Activated effector memory CD4-positive, alpha-beta T cell treated with anti-CD3 and anti-CD28 coated beads, Interleukin-2, amount 50 U/mL, for 16 hours (primary cell): ENCODE data around the gene TSNAXIP1.

Experiments
- DNase-seq: peaks from one replicate; pipeline ENCODE4 v3.0.0-alpha.2; 2020

The TSNAXIP1 gene

GRCh38 chr16:67806428-67807147, at the start of gene TSNAXIP1, which contains the start of gene RANBP10:
TSNAXIP1 (plus strand) TSS chr16:67806889; CDS start chr16:67807150, 261 bp downstream.
RANBP10 (minus strand) TSS chr16:67806560; CDS start chr16:67806536, 24 bp downstream.
- peak; percentile 99 for DNase-seq

DNA sequence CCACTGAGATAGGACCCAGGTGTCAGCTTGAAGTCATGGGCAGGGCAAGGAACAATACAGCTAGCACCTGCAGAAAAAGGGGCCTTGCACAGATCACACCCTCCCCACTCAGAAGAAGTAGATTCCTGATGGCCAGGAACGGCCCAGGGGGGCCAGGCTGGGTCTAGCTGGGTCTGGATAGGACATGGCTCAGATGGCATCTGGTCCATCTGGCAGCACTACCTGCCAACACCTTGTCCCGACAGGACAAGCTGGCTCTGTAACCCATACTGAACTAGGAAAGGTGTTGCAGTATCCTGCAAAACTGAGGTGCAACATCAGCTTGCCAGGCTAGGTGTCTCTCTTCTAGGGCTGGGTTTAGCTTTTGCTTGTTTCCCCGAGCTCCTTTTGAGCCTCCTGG, 48.7 kb upstream of the TSNAXIP1 start:
- DNase-seq, result no peak

GRCh38 chr16:67758966-67759365, 47.7 kb upstream of the TSNAXIP1 start:
- no peak for DNase-seq

GRCh38 chr16:67760206-67760955, 46.3 kb upstream of the TSNAXIP1 start:
- no peak for DNase-seq

GRCh38 chr16:67760956-67761230, 45.8 kb upstream of the TSNAXIP1 start:
- DNase-seq, result no peak

DNA sequence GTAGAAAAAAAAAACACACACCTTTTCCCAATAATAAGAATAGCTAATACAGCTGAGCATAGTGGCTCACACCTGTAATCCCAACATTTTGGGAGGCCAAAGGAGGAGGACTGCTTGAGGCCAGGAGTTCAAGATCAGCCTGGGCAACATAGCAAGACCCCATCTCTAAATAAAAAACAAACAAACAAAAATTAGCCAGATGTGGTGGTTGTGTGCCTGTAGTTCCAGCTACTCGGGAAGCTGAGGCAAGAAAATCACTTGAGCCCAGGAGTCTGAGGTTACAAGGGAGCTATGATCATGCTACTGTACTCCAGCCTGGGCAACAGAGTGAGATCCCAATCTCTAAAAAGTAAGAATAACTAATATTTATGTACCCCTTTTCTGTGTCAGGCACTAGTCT, 44.8 kb upstream of the TSNAXIP1 start:
- DNase-seq, result no peak

- no peak for DNase-seq
Observed at GRCh38 chr16:67762385-67762784, 44.3 kb upstream of the TSNAXIP1 start.

DNA sequence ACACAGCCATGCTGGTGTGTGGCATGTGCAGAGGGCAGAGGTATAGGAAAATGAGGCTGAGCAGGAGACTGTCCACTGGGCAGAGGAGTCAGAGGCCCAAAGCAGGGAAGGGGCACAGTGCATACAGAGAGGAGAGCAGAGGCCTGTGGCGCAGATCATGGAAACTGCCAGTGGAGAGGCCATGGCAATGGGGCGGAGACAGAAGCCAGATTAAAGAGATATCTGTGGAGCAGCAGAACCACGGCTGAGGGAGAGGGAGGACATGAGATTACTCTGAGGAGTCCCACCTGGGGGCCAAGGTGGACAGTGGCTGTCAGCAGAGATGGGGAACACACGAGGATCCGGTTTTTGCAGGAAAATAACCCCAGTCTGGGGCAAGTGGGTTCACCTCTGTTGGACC, 43.6 kb upstream of the TSNAXIP1 start:
- DNase-seq, result no peak

- DNase-seq, result no peak
Observed at GRCh38 chr16:67764158-67764667, 42.5 kb upstream of the TSNAXIP1 start.

DNA sequence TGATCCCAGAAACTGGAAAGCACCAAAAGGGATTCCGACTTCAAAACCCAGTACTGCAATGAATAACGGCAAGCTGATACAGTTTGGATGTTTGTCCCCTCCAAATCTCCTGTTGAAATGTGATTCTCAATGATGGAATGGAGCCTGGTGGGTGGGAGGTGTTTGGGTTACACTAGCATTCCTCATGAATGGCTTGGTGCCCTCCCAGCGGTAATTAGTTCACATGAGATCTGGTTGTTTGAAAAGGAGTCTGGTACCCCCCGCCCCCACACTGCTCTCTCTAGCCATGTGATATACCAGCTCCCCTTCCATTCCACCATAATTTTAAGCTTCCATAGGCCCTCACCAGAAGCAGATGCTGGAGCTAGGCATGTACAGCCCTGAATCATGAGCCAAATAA, 40.4 kb upstream of the TSNAXIP1 start:
- no peak for DNase-seq

- DNase-seq, result no peak
Observed at GRCh38 chr16:67767953-67768352, 38.7 kb upstream of the TSNAXIP1 start.

DNA sequence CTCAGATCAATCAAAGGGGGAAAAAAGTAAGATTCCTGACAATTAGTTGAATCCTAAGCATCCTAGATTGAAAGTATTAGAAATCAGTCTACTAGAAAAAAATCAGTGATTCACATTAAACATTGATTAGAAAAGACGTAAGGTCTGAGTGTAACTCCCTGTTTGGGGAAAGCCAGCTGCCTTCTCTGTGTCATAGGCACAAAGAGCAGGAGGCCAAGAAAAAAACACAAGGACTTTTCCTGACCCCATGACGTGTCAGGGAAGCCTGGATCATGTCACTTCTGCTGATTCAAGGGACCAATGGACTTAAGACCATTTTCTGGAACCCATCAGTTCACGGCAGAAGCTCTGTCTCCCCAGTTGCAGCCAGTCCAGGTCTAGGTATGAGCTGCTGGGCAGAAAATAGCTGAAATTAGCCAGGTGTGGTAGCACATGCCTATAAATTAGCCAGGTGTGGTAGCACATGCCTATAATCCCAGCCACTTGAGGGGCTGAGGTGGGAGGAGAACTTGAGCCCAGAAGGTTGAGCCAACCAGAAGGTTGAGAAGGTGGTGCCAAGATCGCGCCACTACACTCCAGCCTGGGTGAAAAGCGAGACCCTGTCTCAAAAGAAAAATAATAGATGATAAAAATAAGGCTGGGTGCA, 36.2 kb upstream of the TSNAXIP1 start:
- DNase-seq, result no peak

- DNase-seq, result no peak
Observed at GRCh38 chr16:67773099-67773498, 33.6 kb upstream of the TSNAXIP1 start.

DNA sequence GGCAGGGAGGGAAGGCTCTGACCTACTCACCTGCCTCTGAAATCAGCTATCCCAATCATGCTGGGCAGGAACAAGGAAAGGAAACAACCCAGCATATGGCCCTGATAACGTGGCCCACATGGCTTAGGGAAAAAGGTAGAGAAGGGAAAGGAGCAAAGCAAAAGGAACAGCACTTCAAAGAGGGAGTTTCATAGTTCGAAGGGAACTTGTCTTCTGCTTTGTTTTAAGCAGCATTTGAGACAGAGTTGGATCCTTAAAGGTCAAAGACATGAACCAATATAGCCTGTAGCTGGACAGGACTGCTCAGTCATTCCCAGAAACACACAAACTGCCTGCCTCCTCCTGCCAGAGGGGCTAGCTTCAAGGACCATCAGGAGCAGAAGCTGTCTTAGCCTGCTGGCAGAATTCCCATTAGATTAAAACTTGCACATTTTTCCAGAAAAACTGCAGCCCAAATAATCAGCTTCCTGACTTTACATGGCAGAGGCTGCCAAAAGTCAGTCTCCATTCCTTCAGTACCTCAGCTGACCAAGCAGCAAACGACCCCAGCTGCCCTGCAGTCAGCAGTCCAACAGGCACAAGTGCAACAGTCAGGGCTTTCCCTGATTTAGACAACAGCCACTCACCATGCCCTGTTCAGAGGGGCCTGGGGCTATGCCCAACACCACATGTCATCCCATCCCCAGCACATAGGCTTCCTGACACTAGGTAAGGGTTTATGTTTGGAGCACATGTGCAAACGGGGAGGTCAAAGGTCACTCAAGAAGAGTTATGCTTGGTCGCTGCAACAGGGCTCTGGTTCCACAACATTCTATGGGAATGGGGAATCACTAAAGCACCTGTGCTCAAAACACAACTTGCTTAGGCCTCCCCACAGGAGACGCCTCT, 32.9 kb upstream of the TSNAXIP1 start:
- no peak for DNase-seq

GRCh38 chr16:67774457-67774853, 32.2 kb upstream of the TSNAXIP1 start:
- no peak for DNase-seq

DNA sequence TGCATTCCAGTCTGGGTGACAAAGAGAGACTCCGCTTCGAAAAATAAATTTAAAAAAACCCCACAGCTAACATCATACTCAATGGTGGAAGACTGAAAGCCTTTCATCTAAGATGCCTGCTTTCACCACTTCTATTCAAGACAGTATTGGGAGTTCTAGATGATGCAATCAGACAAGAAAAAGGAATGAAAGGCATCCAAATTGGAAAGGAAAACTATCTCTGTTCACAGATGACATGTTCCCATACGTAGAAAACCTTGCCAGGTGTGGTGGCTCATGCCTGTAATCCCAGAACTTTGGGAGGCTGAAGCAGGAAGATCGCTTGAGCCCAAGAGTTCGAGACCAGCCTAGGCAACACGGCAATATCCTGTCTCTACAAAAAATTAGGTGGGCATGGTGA, 31.4 kb upstream of the TSNAXIP1 start:
- DNase-seq, result no peak

DNA sequence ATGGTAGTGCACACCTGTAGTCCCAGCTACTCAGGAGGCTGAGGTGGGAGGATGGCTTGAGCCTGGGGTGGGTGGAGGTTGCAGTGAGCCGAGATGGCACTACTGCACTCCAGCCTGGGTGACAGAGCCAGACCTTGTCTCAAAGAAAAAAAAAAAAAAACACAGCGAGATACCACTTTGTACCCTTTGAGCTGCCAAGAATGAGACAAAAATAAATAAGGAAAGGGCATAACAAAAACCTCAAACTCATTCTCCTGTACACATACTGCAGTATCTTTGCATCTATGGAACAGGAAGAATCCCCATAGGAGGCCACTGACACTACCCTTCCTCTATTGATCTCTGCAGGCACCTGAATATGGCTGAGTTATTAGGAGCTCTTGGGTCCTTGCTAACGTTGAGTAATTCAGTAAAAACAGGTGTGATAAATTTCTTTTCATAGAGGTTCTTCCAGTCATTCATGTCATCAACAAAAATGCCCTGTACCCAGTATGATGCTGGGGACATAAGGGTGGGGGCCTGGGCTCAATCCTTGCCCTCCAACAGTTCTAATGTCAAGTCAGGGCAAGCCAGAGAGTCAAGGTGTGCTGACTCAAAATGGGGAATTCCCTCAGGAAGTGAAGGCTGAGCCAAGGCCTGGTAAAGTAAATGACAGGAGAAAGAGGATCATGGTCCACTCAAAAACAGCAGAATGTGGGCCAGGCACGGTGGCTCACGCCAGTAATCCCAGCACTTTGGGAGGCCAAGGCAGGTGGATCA, 27.3 kb upstream of the TSNAXIP1 start:
- no peak for DNase-seq

- no peak for DNase-seq
Observed at GRCh38 chr16:67780847-67781564, 25.7 kb upstream of the TSNAXIP1 start.

DNA sequence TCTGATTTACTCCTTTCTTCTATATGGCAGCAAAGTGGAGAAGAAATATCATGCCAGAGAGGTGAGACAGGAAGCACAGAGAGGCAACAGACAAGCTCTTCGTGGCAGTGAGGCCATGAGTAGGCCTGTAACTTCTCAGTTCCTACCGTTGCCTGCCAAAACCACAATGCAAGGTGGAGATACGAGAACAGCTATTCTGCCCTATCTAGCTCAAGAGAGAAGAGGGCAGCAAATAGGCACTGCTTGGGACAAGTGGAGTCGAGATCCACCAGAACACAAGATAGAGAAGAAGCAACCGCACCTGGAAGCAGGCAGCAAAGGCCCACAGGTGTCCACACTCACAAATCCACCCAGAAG, 25.1 kb upstream of the TSNAXIP1 start:
- DNase-seq, result no peak

- DNase-seq, result no peak
Observed at GRCh38 chr16:67782567-67783352, 23.9 kb upstream of the TSNAXIP1 start.

DNA sequence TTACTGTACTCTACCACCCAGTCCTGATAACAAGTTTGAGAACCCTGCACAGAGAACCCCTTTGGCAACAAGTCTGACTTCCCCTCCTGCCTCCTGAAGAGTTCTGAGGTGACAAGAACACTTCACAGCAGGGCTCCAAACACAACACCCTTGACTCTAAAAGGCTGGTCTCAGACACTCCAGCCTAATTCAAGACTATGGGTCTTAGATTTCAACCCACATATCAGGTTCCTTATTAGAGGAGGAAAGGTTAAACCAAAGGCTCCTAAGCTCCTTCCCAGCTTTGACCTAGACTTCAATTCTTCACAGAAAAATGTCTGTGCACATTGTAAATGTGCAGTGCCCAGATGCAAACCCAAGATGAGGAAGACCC, 23.4 kb upstream of the TSNAXIP1 start:
- DNase-seq, result no peak
